MCF 10A (cell line): ENCODE results near the gene PTPN3. TPM values are rescaled to one million over a fixed set of nuclear protein-coding genes. Genes with fewer than 3 reads are reported as not detected.
A peak's percentile ranks its signal among the peaks of the same experiment; 100 is the strongest.

Source experiments
- BruUV-seq: library from RNA; stranded (reverse); fragments of 400-500 nt; replicated peaks from 2 replicates; lab custom pipeline; 2021; lab: Mats Ljungman, UMichigan
- CTCF ChIA-PET: fragments of 300-600 bp; sonication (Branson Sonifier 250); formaldehyde crosslinking; extraction: SDS; loops from one replicate; lab custom pipeline; 2021; ENCODE audit warnings: antibody characterized with exemption, inconsistent platforms; lab: Yijun Ruan, JAX
- POLR2A ChIA-PET: fragments of 300-600, 350-650 bp; sonication (Branson Sonifier 250); formaldehyde crosslinking; extraction: SDS; loops from one replicate; lab custom pipeline; 2020; ENCODE audit warnings: antibody characterized with exemption, inconsistent platforms; lab: Yijun Ruan, JAX
- DNase-seq: peaks from one replicate; pipeline ENCODE4 v3.0.0-alpha.2; 2018; ENCODE audit not compliant: unreplicated experiment
- H3K27ac Mint-ChIP-seq: one replicate; pipeline ENCODE4 v1.8.0; 2022; ENCODE audit warnings: mild to moderate bottlenecking, low read depth, mixed read lengths; ENCODE audit not compliant: unreplicated experiment
- H3K27me3 Mint-ChIP-seq: one replicate; pipeline ENCODE4 v1.8.0; 2022; ENCODE audit warnings: mixed read lengths; ENCODE audit not compliant: insufficient read depth, unreplicated experiment
- H3K36me3 Mint-ChIP-seq: one replicate; pipeline ENCODE4 v1.8.0; 2022; ENCODE audit warnings: mild to moderate bottlenecking, moderate library complexity, mixed read lengths; ENCODE audit not compliant: insufficient read depth, unreplicated experiment
- H3K4me1 Mint-ChIP-seq: one replicate; pipeline ENCODE4 v1.8.0; 2022; ENCODE audit warnings: mixed read lengths; ENCODE audit not compliant: insufficient read depth, unreplicated experiment
- H3K4me3 Mint-ChIP-seq: one replicate; pipeline ENCODE4 v1.8.0; 2022; ENCODE audit warnings: mild to moderate bottlenecking, moderate library complexity, mixed read lengths; ENCODE audit not compliant: unreplicated experiment
- H3K9me3 Mint-ChIP-seq: one replicate; pipeline ENCODE4 v1.8.0; 2022; ENCODE audit warnings: mixed read lengths; ENCODE audit not compliant: unreplicated experiment
- intact Hi-C: fragments of 100-400 bp; cut with micrococcal nuclease; formaldehyde crosslinking; loops from 2 replicates; pipeline ENCODE4 v1.14.1; 2022
- total RNA-seq: library from RNA; stranded (reverse); gene quantifications from 2 replicates; pipeline ENCODE4 v1.2.3, GENCODE V29; 2022
- TF ChIP-seq, protein P1 (sequence below): fragments of 200-600 bp; IDR thresholded peaks from one replicate; pipeline ENCODE4 v1.8.0; 2022; ENCODE audit warnings: antibody characterized with exemption, mild to moderate bottlenecking; ENCODE audit not compliant: unreplicated experiment

The PTPN3 gene
- total RNA-seq, 1 experiment from 2014 or later: 6.9 TPM

DNA sequence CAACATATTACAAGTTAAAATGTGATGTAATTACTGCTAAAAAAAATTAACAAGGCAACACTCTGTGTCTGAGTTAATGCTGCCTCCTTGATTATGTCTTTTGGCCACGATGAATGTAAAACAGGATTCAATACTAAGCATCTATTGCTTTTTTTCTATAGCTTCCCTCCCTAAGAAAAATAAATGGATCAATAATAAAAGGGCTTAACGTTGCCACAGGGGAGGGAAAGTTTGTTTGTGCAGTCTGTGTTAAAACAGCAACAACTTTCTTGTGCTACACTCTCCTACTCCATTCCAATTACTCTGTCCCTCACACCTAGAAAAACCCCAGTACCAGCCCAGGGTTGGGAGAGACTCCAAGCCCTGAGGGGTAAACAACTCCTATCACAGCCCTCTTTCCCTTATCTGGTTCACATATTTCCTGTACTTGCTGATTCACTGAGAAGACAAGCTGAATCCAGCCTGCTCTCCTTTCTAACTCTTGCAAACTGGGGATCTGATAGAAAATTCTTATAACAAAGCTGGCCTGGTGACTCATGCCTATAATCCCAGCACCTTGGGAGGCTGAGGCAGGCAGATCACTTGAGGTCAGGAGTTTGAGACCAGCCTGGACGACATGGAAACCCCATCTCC, 44.8 kb downstream of the PTPN3 start:
- BruUV-seq: TSS peak; percentile 32
- H3K4me3 Mint-ChIP-seq: peak overlapping the region; percentile 15
- intact Hi-C loops: loop anchor here (1.0 kb wide), 1 partner anchor 16 kb away; no protein-coding TSS in a partner anchor
- H3K9me3 Mint-ChIP-seq: no peaks in the 10 kb centered on the region
- peaks cover 4% of the 10 kb centered on the region for H3K36me3 Mint-ChIP-seq
- TF ChIP-seq, protein P1, sequence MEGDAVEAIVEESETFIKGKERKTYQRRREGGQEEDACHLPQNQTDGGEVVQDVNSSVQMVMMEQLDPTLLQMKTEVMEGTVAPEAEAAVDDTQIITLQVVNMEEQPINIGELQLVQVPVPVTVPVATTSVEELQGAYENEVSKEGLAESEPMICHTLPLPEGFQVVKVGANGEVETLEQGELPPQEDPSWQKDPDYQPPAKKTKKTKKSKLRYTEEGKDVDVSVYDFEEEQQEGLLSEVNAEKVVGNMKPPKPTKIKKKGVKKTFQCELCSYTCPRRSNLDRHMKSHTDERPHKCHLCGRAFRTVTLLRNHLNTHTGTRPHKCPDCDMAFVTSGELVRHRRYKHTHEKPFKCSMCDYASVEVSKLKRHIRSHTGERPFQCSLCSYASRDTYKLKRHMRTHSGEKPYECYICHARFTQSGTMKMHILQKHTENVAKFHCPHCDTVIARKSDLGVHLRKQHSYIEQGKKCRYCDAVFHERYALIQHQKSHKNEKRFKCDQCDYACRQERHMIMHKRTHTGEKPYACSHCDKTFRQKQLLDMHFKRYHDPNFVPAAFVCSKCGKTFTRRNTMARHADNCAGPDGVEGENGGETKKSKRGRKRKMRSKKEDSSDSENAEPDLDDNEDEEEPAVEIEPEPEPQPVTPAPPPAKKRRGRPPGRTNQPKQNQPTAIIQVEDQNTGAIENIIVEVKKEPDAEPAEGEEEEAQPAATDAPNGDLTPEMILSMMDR: no peak
- H3K27ac Mint-ChIP-seq: peak overlapping the region; percentile 87
- ChIA-PET CTCF (interaction anchor here (0.6 to 14.7 kb wide), 4 partner anchors 12 to 207 kb away, joined by 3 to 225 read pairs (median 68); no protein-coding TSS in a partner anchor), POLR2A (interaction anchor here (0.6 to 10.5 kb wide), 15 partner anchors 8 to 599 kb away, joined by 3 to 344 read pairs (median 4); no protein-coding TSS in a partner anchor)
- H3K27me3 Mint-ChIP-seq: no peaks in the 10 kb centered on the region
- peaks cover 52% of the 10 kb centered on the region for H3K4me1 Mint-ChIP-seq
- DNase-seq: peak; percentile 85

DNA sequence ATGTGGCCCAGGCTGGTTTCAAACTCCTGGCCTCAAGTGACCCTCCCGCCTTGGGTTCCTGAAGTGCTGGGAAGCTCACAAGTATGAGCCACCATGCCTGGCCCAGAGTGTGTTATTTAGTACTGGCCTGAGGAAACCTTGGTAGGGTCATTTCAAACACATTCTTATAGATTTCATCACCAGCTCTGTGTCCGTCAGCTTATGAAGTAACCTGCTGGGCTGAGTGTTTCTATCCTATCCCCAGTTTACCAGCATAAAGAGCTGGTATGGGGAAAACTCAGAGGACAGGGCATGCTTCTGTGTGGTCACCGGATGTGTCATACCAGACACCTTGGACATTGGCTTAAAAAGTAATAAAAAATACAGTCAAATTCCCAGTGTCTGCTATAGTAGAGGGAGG, 45.3 kb downstream of the PTPN3 start:
- intact Hi-C loops: loop anchor here (1.0 kb wide), 1 partner anchor 17 kb away; no protein-coding TSS in a partner anchor
- peaks cover 4% of the 10 kb centered on the region for H3K36me3 Mint-ChIP-seq
- H3K9me3 Mint-ChIP-seq: no peaks in the 10 kb centered on the region
- TF ChIP-seq, protein P1: no peak
- no peaks in the 10 kb centered on the region for H3K27me3 Mint-ChIP-seq
- no TSS peak for BruUV-seq
- H3K4me3 Mint-ChIP-seq: peak overlapping the region; percentile 10
- peak; percentile 83 for DNase-seq
- peak overlapping the region; percentile 87 for H3K27ac Mint-ChIP-seq
- CTCF ChIA-PET: interaction anchor here (0.7 to 14.7 kb wide), 4 partner anchors 11 to 48 kb away, joined by 4 to 225 read pairs (median 68); no protein-coding TSS in a partner anchor
- peaks cover 56% of the 10 kb centered on the region for H3K4me1 Mint-ChIP-seq
- POLR2A ChIA-PET: interaction anchor here (0.6 to 10.5 kb wide), 10 partner anchors 9 to 599 kb away, joined by 3 to 344 read pairs (median 5); no protein-coding TSS in a partner anchor

DNA sequence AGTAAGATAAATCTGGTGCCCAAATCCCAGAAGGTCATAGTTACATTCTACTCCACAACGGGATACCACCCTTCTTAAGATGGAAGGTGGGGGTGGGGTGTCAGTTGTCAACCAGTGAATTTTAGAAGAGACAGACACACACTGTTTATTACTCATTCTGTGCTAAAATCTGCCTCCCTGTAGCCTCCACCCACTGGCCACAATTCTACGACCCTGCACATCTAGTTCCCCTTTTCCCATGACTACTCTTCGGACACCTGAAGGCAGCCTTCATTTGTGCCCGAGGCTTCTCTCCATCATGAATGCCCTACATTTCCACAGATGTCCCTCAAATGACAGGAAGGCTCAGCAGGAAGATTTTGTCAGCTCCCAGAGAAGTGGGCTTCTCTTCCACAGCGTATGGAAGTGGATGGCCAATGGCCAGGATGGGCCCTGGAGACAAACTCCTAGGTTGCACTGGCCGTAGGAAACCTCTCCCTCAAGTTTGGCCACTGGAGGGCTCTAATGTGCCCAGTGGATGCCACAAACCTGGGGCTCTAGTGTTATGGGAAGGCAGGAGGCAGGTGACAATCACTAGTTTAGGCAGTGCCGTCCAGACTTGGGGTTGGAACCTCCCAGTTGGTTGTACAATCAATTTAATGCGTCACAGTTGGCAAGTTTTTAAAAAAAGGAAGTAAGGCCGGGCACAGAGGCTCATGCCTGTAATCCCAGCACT, 46.6 kb downstream of the PTPN3 start:
- Mint-ChIP-seq H3K27ac (peak overlapping the region; percentile 42), H3K4me1 (peaks cover 53% of the 10 kb centered on the region), H3K4me3 (no peak overlapping the region), H3K9me3 (no peaks in the 10 kb centered on the region), H3K36me3 (peaks cover 7% of the 10 kb centered on the region), H3K27me3 (no peaks in the 10 kb centered on the region)
- intact Hi-C loops: no loop called here
- ChIA-PET CTCF (interaction anchor here (0.6 to 14.7 kb wide), 4 partner anchors 10 to 1461 kb away, joined by 3 to 225 read pairs (median 68); no protein-coding TSS in a partner anchor), POLR2A (interaction anchor here (1.2 to 10.5 kb wide), 5 partner anchors 10 to 103 kb away, joined by 3 to 344 read pairs (median 7); partner anchors contain the start of gene PTPN3)
- DNase-seq: no peak
- no TSS peak for BruUV-seq
- TF ChIP-seq, protein P1: no peak

DNA sequence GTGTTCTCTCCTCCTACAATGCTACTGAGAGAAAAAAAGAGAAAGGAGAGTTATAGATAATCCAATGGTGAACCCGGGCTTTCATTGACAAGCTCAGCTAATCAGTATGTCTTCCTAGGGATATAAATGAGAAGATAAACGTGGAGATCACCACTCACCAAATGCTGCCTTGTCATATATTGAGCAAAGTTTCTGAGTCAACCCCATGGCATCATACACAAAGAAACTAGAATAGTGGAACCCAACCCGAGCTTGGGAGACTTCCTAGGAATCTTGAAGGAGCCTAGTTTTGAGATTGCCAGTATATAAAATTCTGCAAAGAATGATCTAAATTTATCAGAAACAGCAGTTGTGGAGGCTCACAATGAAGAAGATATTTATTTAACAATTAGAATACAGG, 47.8 kb downstream of the PTPN3 start:
- Mint-ChIP-seq H3K27ac (no peak overlapping the region), H3K27me3 (no peaks in the 10 kb centered on the region), H3K4me3 (no peak overlapping the region), H3K4me1 (peaks cover 41% of the 10 kb centered on the region), H3K9me3 (no peaks in the 10 kb centered on the region), H3K36me3 (peaks cover 11% of the 10 kb centered on the region)
- intact Hi-C loops: no loop called here
- ChIA-PET CTCF (interaction anchor here (0.7 to 14.7 kb wide), 3 partner anchors 9 to 116 kb away, joined by 3 to 225 read pairs (median 133); no protein-coding TSS in a partner anchor), POLR2A (interaction anchor here (0.7 to 10.5 kb wide), 8 partner anchors 9 to 1006 kb away, joined by 3 to 344 read pairs (median 3); partner anchors contain the start of gene PTPN3)
- TF ChIP-seq, protein P1: no peak
- DNase-seq: no peak
- no TSS peak for BruUV-seq
